ENCODE results near the gene KRT2. TPM values are rescaled to one million over a fixed set of nuclear protein-coding genes. Genes with fewer than 3 reads are reported as not detected.
A peak's percentile ranks its signal among the peaks of the same experiment; 100 is the strongest.

The KRT2 gene
- total and polyA plus RNA-seq, 9 of the 15 experiments (the other 6 are each of a cell fraction or from before 2014, with no cell fraction given): 0.03 to 0.69 (median 0.07) TPM; not detected in 2

GRCh38 chr12:52656616-52657015, 4.6 kb upstream of the KRT2 start:
- Histone ChIP-seq H3K4me1 (replicated peaks in 1 of 2; ENCODE audit: control insufficient read depth in 2 of 2, insufficient read depth in 2 of 2, low read length in 2 of 2) (peaks cover 34 to 46% of the 10 kb centered on the region in 2 experiments), H3K4me2 (ENCODE audit: insufficient read depth, low read length) (no peak overlapping the region), H3K9me3 (replicated peaks; ENCODE audit: control insufficient read depth, insufficient read depth, low read depth, low read length) (no peaks in the 10 kb centered on the region), H3K9ac (ENCODE audit: insufficient read depth in 1 of 2, low read depth in 2 of 2, low read length in 2 of 2) (no peak overlapping the region), H3K9me1 (ENCODE audit: control insufficient read depth, insufficient read depth, low read length) (no peaks in the 10 kb centered on the region), H3K27ac (ENCODE audit: extremely low read depth, low read depth, low read length) (no peak overlapping the region), H3K27me3 (ENCODE audit: control insufficient read depth in 2 of 2, insufficient read depth in 2 of 2, low read length in 2 of 2) (no peaks in the 10 kb centered on the region), H3K36me3 (ENCODE audit: control insufficient read depth, insufficient read depth, low read length) (no peaks in the 10 kb centered on the region), H3K79me2 (ENCODE audit: control insufficient read depth, insufficient read depth, low read length) (no peaks in the 10 kb centered on the region), H2AFZ (ENCODE audit: low read depth, low read length) (0 out of 2 replicates have a peak overlapping the region, but pooled peaks have one; percentile 69), H3K4me3 (no peak overlapping the region), H4K20me1 (replicated peaks; ENCODE audit: control insufficient read depth, insufficient read depth, low read length) (no peaks in the 10 kb centered on the region)
- intact Hi-C loops (cut with micrococcal nuclease): no loop called here
- ATAC-seq (no peak), FAIRE-seq (no peak), DNase-seq (ENCODE audit: extremely low read depth in 1 of 4, low spot score in 3 of 4) (no peak)
- WGBS (ENCODE audit: insufficient coverage, low coverage, missing lambda C conversion rate): 79% methylated on average over 4 of the region's 4 CpGs
- no TSS peak for BruUV-seq (replicated peaks)
- in situ Hi-C loops (cut with MboI): no loop called here
- no peak for TF ChIP-seq NFE2 (IDR thresholded peaks at IDR 0.05; ENCODE audit: low read depth)
- ChIA-PET CTCF (ENCODE audit: low intra/inter-chr PET ratio) (interaction anchor here (0.6 kb wide), 1 partner anchor 790 kb away, joined by 6 read pairs; no protein-coding TSS in a partner anchor), POLR2A (interaction anchor here (0.9 to 1.0 kb wide), 2 partner anchors 12 to 25 kb away, joined by 3 read pairs; no protein-coding TSS in a partner anchor)

- H3K27me3 ChIP-seq (ENCODE audit: control insufficient read depth in 2 of 2, insufficient read depth in 2 of 2, low read length in 2 of 2): no peaks in the 10 kb centered on the region
- ATAC-seq (peak; percentile 40), DNase-seq (ENCODE audit: extremely low read depth in 1 of 4, low spot score in 3 of 4) (no peak), FAIRE-seq (peak; percentile 67)
- no peaks in the 10 kb centered on the region for H3K9me1 ChIP-seq (ENCODE audit: control insufficient read depth, insufficient read depth, low read length)
- H2AFZ ChIP-seq (ENCODE audit: low read depth, low read length): peak overlapping the region; percentile 69
- ChIA-PET POLR2A (interaction anchor here (1.0 kb wide), 1 partner anchor 11 kb away, joined by 3 read pairs; no protein-coding TSS in a partner anchor), CTCF (ENCODE audit: low intra/inter-chr PET ratio) (no interaction called here)
- H3K4me1 ChIP-seq (replicated peaks in 1 of 2; ENCODE audit: control insufficient read depth in 2 of 2, insufficient read depth in 2 of 2, low read length in 2 of 2): peaks cover 36 to 37% of the 10 kb centered on the region in 2 experiments
- H3K27ac ChIP-seq (ENCODE audit: extremely low read depth, low read depth, low read length): no peak overlapping the region
- in situ Hi-C loops (cut with MboI) (no loop called here), intact Hi-C loops (cut with micrococcal nuclease) (no loop called here)
- no peak overlapping the region for H3K4me2 ChIP-seq (ENCODE audit: insufficient read depth, low read length)
- H3K79me2 ChIP-seq (ENCODE audit: control insufficient read depth, insufficient read depth, low read length): no peaks in the 10 kb centered on the region
- BruUV-seq (replicated peaks): no TSS peak
- no peaks in the 10 kb centered on the region for H4K20me1 ChIP-seq (replicated peaks; ENCODE audit: control insufficient read depth, insufficient read depth, low read length)
- H3K9me3 ChIP-seq (replicated peaks; ENCODE audit: control insufficient read depth, insufficient read depth, low read depth, low read length): no peaks in the 10 kb centered on the region
- no peak overlapping the region for H3K4me3 ChIP-seq
- H3K36me3 ChIP-seq (ENCODE audit: control insufficient read depth, insufficient read depth, low read length): no peaks in the 10 kb centered on the region
- no peak overlapping the region for H3K9ac ChIP-seq (ENCODE audit: insufficient read depth in 1 of 2, low read depth in 2 of 2, low read length in 2 of 2)
- WGBS (ENCODE audit: insufficient coverage, low coverage, missing lambda C conversion rate): 34% methylated on average over 6 of the region's 8 CpGs
- TF ChIP-seq TFAM (CRISPR knock-in tag; conservative IDR thresholded peaks at IDR 0.05): no peak
- TF ChIP-seq PHF8 (IDR thresholded peaks at IDR 0.05; ENCODE audit: borderline replicate concordance, low read length): no peak
- TF ChIP-seq MXI1 (IDR thresholded peaks at IDR 0.05; ENCODE audit: low read depth, low read length): no peak
- TF ChIP-seq CBX3 (IDR thresholded peaks at IDR 0.05; ENCODE audit: borderline replicate concordance in 1 of 2, low read length in 2 of 2): no peak
- TF ChIP-seq NR2C1 (IDR thresholded peaks at IDR 0.05): no peak
- TF ChIP-seq NR2C1 (tag; IDR thresholded peaks at IDR 0.05): no peak
- TF ChIP-seq NEUROD1 (IDR thresholded peaks at IDR 0.05; ENCODE audit: borderline replicate concordance, low read depth, low read length, partially characterized antibody): no peak
- no peak for TF ChIP-seq HOMEZ (CRISPR knock-in tag; IDR thresholded peaks at IDR 0.05)
- no peak for TF ChIP-seq CREB1 (IDR thresholded peaks at IDR 0.05)
- TF ChIP-seq CREB1 (CRISPR knock-in tag; IDR thresholded peaks at IDR 0.05): no peak
- TF ChIP-seq HIVEP1 (CRISPR knock-in tag; IDR thresholded peaks at IDR 0.05): no peak
- no peak for TF ChIP-seq MLX (CRISPR knock-in tag; conservative IDR thresholded peaks at IDR 0.05)
- TF ChIP-seq LARP7 (IDR thresholded peaks at IDR 0.05): no peak
These were observed 3.7 kb upstream of the KRT2 start for GRCh38 chr12:52655720-52656124.

All from K562 (cell line).